Measurements from ENCODE around the gene S100A1.
"Not testable (repeated sequence)": the region's sequence is repeated elsewhere in the genome, so short reads cannot be mapped to it uniquely, and the experiment has no call there.

The S100A1 gene

GRCh38 chr1:153627715-153628626, at the start of gene S100A1:
TSS of gene S100A1 (plus strand) at chr1:153628434. CDS start at chr1:153630522, 2,088 bp downstream.
- no peak for DNase-seq

DNA sequence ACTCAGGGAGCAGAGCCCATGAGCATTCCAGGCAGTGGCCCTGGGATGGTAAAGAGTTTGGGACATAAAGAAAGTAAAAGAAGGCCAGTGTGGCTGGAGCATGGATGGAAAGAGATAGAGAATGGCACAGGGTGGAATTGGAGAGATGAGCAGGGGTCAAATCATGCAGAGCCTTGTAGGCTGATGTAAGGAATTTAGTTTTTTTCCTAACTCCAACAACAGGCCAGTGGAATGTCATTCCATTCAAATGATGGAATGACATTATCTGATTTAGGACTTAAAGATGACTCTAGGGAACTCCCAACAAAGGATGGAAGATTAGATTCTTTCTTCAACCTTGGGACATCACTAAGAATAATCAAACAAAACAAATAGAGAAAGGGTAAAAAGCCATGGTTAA, 49.7 kb upstream of the S100A1 start:
- DNase-seq = no peak

GRCh38 chr1:153578936-153579335, 49.3 kb upstream of the S100A1 start:
- DNase-seq = no peak

- DNase-seq = not testable (repeated sequence)
These were observed 45.4 kb upstream of the S100A1 start for GRCh38 chr1:153582836-153583235.

DNA sequence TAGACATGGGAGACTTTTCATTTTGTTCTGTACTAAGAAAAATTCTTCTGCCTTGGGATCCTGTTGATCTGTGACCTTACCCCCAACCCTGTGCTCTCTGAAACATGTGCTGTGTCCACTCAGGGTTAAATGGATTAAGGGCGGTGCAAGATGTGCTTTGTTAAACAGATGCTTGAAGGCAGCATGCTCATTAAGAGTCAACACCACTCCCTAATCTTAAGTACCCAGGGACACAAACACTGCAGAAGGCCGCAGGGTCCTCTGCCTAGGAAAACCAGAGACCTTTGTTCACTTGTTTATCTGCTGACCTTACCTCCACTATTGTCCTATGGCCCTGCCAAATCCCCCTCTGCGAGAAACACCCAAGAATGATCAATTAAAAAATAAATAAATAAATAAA, 44.7 kb upstream of the S100A1 start:
- not testable (repeated sequence) for DNase-seq

GRCh38 chr1:153583976-153584375, 44.3 kb upstream of the S100A1 start:
- no peak for DNase-seq

- DNase-seq = no peak
These were observed 43.2 kb upstream of the S100A1 start for GRCh38 chr1:153585006-153585405.

DNA sequence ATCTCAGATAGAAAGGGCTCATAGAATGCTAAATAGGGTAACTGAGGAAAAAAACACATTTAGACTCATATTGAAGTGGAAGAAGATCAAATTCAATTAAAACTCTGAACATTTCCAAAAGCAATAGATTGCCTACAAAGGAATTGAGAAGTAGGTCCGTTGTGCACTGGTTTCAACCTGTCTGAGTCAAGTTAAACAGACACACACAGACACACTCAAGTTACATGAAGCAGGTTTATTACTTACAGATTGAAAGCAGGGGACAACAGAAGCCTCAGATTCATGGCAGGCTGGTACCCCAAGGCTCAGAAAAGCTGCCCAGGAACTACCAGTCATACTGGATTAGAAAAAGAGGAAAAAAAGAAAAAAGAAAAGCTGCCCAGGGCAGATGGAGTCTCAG, 41.9 kb upstream of the S100A1 start:
- DNase-seq = no peak

GRCh38 chr1:153587314-153587713, 40.9 kb upstream of the S100A1 start:
- DNase-seq = no peak

DNA sequence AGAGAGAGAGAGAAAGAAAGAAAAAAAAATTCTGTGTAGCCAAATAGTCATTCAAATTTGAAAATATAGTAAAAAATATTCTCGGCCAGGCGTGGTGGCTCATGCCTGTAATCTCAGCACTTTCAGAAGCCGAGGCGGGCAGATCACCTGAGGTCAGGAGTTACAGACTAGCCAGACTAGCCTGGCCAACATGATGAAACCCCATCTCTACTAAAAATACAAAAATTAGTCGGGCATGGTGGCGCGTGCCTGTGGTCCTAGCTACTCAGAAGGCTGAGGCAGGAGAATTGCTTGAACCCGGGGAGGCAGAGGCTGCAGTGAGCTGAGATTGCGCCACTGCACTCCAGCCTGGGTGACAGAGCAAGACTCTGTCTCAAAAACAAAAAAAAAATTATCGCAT, 40.2 kb upstream of the S100A1 start:
- not testable (repeated sequence) for DNase-seq

DNA sequence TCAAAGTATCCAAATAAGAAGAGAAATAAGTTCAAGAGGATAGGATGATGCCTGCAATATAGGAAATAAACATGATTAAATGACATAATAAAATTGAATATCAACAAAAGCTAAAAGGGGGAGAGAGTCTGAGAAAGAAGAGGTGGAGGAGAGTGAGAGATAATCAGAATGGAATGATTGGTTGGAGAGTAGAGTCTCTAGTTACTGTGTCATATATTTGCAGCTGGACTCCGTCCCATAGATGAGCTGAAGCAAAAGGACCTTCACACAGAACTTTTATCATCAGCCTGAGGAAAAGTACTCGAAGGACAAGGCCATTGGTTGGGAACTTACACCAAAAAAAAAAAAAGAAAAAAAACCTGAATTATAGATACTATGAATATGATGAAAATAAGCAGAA, 39.8 kb upstream of the S100A1 start:
- no peak for DNase-seq

GRCh38 chr1:153592748-153593147, 35.5 kb upstream of the S100A1 start:
- DNase-seq = no peak

- DNase-seq = no peak
These were observed 31.0 kb upstream of the S100A1 start for GRCh38 chr1:153597206-153597605.

- DNase-seq = no peak
These were observed 29.7 kb upstream of the S100A1 start for GRCh38 chr1:153598309-153599172.

DNA sequence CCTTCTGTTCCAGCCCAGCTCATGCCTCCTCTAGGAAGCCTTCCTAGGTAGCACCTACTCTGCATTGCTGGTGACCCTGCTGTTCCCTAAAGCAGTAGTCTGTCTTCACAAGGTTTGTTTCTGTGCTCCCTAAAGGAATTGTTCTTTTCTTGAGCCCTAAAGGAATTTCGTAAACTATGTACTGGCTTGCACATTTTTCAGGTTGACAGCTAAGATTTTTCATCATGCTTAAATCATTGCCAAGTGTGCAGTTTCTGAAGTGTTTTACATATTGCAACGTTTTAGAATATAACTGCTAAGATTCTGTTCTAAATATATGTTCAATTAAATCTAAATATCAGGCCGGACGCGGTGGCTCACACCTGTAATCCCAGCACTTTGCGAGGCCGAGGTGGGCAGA, 28.4 kb upstream of the S100A1 start:
- no peak for DNase-seq

DNA sequence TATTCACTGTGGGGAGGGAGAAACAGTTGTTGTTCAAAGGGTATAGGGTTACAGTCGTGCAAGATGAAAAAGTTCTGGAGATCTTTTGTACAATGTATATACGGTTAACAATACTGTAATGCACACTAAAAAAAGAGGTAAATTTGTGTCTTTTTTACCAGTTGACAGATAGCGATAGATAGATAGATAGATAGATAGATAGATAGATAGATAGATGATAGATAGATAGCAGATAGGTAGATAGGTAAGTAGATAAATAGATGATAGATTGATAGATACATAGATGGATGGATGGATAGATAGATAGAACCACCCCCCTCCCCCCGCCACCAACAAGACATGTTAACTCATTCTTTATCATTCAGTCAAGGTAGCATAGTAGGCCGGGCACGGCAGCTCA, 25.5 kb upstream of the S100A1 start:
- DNase-seq = no peak

DNA sequence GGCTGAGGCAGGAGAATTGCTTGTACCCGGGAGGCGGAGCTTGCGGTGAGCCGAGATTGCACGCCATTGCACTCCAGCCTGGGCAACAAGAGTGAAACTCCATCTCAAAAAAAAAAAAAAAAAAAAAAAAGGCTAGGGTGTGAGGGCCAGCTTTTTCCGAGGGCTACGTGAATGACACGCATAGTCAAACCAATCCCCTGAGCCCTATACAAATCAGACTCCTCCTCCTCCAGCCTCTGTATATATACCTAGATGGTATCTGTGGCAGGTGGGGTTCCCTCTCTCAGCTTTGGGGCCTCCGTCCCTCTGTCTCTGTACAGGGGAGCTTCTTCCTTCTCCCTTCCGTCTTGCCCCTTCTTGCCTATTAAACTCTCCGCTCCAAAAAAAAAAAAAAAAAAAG, 22.0 kb upstream of the S100A1 start:
- DNase-seq = no peak

GRCh38 chr1:153607381-153607780, 20.9 kb upstream of the S100A1 start:
- DNase-seq = no peak

GRCh38 chr1:153608089-153608682, 20.0 kb upstream of the S100A1 start:
- DNase-seq = no peak

DNA sequence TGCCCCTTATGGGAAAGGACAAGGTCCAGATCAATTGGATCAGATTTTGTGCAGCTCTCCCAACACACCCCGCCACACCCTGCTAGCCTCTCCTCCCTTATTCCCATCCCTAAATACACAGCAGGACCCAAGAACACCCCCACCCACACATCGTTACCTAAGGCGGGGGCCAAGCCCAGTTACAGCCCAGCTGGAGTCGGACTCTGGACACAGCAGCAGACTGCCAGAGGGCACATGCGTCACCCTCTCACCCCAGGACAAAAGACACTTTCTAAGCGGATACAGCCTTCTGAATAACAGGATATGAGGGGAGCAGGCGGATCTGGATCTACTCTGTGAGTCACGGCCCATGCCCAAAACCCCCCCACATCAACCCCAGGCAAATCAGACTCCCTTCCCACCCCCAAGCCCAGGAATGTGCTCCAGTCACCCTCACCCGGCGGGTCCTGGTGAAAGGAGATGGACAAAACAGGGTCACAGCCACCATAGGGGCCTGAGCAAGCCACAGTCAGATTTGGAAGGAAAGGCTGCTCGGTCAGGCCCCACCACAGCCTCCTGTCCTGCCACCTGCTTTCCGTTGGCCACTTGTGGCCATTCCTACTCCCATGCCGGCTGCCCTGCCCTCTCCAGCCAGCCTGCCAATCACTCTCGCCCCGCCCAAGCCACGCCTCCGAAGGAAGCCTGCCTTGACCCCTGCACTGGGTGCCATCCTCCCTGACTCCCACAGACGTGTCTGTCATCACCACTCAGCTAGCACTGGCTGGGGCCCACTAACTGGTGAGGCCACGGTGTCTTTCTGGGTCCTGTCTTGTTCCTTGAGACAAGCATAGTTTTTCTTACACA, 19.3 kb upstream of the S100A1 start:
- no peak for DNase-seq

- DNase-seq = no peak
These were observed 18.7 kb upstream of the S100A1 start for GRCh38 chr1:153609585-153609907.

DNA sequence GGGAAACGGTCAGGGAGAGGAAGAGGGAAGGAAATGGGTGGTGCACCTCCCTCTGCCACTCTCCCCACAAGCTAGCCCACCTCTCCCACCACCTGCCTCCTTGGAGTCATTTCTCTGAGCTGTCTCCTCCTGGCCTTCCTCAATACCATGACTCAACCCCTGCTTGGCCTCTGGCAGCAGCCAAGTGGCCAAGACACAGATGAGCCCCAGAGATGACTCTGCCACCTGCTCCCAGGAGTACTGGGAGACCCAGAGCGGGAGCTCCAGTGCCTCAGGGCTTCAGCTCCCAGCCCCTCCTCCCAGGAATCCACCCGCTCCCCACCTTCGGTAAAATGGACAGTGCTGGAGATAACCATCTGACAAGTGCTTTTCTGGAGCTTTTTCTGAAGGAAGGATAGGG, 17.9 kb upstream of the S100A1 start:
- no peak for DNase-seq

- no peak for DNase-seq
These were observed 17.4 kb upstream of the S100A1 start for GRCh38 chr1:153610811-153611301.

All from NK-92 treated with Interleukin-12 subunit alpha and Interleukin-12 subunit beta, amount 100 ng/mL, for 24 hours (cell line).